ENCODE data around the gene DNAAF5. TPM values are rescaled to one million over a fixed set of nuclear protein-coding genes. Genes with fewer than 3 reads are reported as not detected.

Gene DNAAF5
- total RNA-seq, 2 experiments from 2014 or later = 36.4 to 36.8 TPM

DNA sequence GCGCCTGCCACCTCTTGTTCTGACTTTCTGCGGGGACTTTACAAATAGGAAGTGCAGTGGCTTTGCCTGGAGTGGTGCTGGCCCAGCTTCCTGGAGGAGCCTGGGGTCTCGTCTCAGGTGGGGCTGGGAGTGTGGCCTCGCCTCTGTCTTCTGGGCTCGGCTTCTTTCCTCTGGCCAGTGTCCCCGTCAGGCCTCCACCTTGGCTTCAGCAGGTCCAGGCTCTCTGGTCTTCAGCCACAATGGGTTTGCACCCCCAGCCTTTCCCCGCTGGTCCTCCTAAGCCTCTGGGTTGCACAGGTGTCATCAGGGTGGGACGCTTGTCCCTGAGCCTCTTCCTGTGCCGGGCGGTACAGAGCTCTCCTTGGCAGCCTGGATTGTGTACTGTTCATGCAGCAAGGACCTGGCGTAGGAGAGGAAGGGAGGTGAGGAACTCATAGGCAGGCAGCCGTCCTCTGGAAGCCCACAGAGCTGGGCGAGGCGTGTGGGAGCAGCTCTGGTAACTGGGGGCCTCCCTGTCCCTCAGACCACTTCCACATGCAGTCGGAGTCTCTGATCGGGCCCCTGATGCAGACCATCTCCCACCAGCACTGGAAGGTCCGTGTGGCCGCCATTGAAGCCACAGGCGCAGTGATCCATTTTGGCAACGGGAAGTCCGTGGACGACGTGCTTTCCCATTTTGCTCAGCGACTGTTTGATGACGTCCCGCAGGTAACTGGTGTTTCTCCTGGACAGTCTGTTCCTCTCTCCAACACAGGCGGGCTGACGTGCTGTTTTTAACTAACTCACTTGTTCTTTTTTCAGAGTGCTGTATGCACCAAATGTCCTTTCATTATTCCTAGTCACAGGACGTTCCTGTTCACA is 2.9 kb downstream of the DNAAF5 start:
- intact Hi-C loops (cut with micrococcal nuclease) = loop anchor here (5.0 kb wide), 1 partner anchor 112 kb away; no protein-coding TSS in a partner anchor
- ChIA-PET CTCF (no interaction called here), POLR2A (no interaction called here)
- H3K36me3 Mint-ChIP-seq (ENCODE audit: low read depth) = peaks cover 32% of the 10 kb centered on the region
- no peaks in the 10 kb centered on the region for H3K27me3 Mint-ChIP-seq
- TF ChIP-seq, protein P1, sequence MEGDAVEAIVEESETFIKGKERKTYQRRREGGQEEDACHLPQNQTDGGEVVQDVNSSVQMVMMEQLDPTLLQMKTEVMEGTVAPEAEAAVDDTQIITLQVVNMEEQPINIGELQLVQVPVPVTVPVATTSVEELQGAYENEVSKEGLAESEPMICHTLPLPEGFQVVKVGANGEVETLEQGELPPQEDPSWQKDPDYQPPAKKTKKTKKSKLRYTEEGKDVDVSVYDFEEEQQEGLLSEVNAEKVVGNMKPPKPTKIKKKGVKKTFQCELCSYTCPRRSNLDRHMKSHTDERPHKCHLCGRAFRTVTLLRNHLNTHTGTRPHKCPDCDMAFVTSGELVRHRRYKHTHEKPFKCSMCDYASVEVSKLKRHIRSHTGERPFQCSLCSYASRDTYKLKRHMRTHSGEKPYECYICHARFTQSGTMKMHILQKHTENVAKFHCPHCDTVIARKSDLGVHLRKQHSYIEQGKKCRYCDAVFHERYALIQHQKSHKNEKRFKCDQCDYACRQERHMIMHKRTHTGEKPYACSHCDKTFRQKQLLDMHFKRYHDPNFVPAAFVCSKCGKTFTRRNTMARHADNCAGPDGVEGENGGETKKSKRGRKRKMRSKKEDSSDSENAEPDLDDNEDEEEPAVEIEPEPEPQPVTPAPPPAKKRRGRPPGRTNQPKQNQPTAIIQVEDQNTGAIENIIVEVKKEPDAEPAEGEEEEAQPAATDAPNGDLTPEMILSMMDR (IDR thresholded peaks at IDR 0.05) = no peak
- no peak overlapping the region for H3K27ac Mint-ChIP-seq
- H3K9me3 Mint-ChIP-seq = peaks cover 4% of the 10 kb centered on the region
- no peak for ATAC-seq
- no peak for DNase-seq
- H3K4me3 Mint-ChIP-seq = peak overlapping the region; percentile 34
- peaks cover 32% of the 10 kb centered on the region for H3K4me1 Mint-ChIP-seq (ENCODE audit: low read depth)

DNA sequence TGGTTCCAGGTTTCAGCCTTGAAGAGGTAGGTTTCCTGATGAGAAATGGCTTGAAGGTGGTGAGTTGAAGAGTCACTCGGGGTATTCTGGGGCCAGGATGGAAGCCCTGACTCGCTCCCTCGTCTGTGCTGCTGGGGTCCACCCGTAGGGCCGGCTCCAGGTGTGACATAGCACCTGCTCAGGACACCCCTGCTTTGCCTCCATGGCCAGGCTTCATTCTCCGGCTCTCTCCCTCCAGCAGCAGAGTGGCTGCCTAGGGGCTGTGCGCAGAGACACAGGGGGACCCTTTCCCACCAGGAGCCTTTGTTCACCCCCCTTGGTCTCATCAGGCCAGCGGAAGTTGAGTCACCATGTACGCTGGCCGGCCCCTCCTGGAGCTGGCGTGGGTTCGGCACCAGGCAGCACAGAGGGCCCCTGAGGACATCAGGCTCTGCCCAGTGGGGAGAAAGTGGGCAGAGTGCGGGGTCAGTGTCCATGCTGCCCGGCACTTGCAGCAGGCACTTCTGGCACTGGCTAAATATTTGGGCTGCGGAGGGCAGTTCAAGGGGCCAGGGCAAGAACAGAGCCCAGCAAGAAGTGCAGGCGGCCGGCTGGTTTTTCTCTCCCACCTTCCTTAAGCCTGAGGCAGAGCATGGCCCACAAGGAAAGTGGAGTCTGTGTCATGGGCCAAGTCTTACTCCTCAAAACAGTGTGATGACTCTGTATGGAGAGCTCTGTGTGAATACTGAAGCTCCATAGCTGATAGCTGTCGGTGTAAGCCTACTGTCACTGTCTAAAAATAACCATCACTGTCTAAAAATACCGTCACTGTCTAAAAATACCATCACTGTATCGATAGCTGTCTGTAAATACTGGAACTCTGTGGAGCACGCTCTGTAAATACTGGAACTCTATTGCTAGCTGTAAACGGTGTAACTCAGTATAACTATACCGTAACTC is 4.3 kb downstream of the DNAAF5 start:
- H3K4me1 Mint-ChIP-seq (ENCODE audit: low read depth) = peaks cover 20% of the 10 kb centered on the region
- intact Hi-C loops (cut with micrococcal nuclease) = no loop called here
- no peak for ATAC-seq

DNA sequence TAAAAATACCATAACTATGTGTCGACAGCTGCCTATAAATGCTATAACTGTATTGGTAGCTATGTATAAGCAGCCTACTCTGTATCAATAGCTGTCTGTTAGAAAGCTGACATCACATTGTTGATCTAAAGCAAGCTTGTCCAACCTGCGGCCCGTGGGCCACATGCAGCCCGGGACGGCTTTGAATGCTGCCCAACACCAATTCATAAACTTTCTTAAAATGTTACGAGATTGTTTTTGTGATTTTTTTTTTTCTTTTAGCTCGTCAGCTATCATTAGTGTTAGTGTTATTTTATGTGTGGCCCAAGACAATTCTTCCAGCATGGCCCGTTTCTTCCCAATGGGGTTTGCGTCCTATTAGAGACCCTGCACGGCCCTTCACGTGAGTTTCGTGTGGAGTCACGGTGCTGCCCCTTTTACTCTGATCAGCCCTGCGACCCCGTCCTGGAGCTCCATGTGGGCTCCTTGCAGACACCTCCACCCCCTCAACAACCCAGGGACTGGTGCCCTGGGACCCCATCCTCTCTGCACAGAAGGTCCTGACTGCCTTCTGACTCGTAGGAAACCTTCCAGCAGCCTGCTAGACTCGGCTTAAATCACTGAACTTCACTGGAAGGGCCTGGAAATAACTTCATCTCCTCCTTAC is 5.1 kb downstream of the DNAAF5 start:
- H3K4me1 Mint-ChIP-seq (ENCODE audit: low read depth) = peaks cover 17% of the 10 kb centered on the region
- no peak overlapping the region for H3K27ac Mint-ChIP-seq
- no peaks in the 10 kb centered on the region for H3K27me3 Mint-ChIP-seq
- intact Hi-C loops (cut with micrococcal nuclease) = no loop called here
- peaks cover 15% of the 10 kb centered on the region for H3K36me3 Mint-ChIP-seq (ENCODE audit: low read depth)
- ChIA-PET CTCF (interaction anchor here (1.2 to 1.6 kb wide), 2 partner anchors 142 to 409 kb away, joined by 3 to 5 read pairs; no protein-coding TSS in a partner anchor), POLR2A (interaction anchor here (0.8 to 1.0 kb wide), 2 partner anchors 9 to 20 kb away, joined by 3 read pairs; no protein-coding TSS in a partner anchor)
- DNase-seq = no peak
- peaks cover 4% of the 10 kb centered on the region for H3K9me3 Mint-ChIP-seq
- TF ChIP-seq, protein P1 (IDR thresholded peaks at IDR 0.05) = no peak
- ATAC-seq = no peak
- H3K4me3 Mint-ChIP-seq = no peak overlapping the region

More for the DNA sequence above, 4.3 kb downstream of the DNAAF5 start:
- ChIA-PET POLR2A (interaction anchor here (0.8 kb wide), 1 partner anchor 10 kb away, joined by 3 read pairs; no protein-coding TSS in a partner anchor), CTCF (interaction anchor here (1.2 to 1.6 kb wide), 2 partner anchors 143 to 409 kb away, joined by 3 to 5 read pairs; no protein-coding TSS in a partner anchor)
- Mint-ChIP-seq H3K36me3 (ENCODE audit: low read depth) (peaks cover 18% of the 10 kb centered on the region), H3K27ac (no peak overlapping the region), H3K4me3 (no peak overlapping the region), H3K9me3 (peaks cover 4% of the 10 kb centered on the region), H3K27me3 (no peaks in the 10 kb centered on the region)
- TF ChIP-seq, protein P1 (IDR thresholded peaks at IDR 0.05) = no peak
- DNase-seq = no peak

DNA sequence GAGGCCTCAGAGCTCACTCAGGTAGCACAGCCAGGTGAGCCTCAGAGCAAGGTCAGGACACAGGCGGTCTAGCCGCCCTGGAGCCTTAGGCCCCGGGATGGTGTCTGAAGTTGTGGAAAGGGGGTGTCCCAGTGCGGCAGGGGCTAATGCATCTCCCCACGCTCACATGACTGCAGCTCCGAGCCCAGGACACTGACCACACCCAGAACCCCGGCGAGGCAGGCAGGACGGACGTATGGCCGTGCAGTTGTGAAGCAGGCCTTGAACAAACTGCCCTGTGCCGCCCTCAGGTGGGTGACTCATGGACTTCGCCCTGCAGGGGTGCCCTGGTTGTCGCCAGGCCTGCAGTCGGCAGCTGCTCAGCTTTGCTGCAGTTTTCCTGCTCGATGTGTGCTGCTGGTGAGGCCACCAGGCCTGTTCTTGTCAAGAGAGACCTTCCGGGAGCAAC is 5.6 kb downstream of the DNAAF5 start:
- ATAC-seq = peak; percentile 43
- Mint-ChIP-seq H3K9me3 (peaks cover 4% of the 10 kb centered on the region), H3K27ac (no peak overlapping the region), H3K36me3 (ENCODE audit: low read depth) (peaks cover 15% of the 10 kb centered on the region), H3K27me3 (no peaks in the 10 kb centered on the region), H3K4me3 (no peak overlapping the region), H3K4me1 (ENCODE audit: low read depth) (peaks cover 17% of the 10 kb centered on the region)
- TF ChIP-seq, protein P1 (IDR thresholded peaks at IDR 0.05) = no peak
- ChIA-PET POLR2A (interaction anchor here (0.8 to 1.1 kb wide), 3 partner anchors 8 to 21 kb away, joined by 3 read pairs; no protein-coding TSS in a partner anchor), CTCF (interaction anchor here (1.2 to 1.6 kb wide), 2 partner anchors 142 to 410 kb away, joined by 3 to 5 read pairs; no protein-coding TSS in a partner anchor)
- DNase-seq = peak; percentile 16
- intact Hi-C loops (cut with micrococcal nuclease) = no loop called here

Data from activated CD8-positive, alpha-beta T cell treated with anti-CD3 and anti-CD28 coated beads for 36 hours (primary cell).